Testis (tissue), 3 donors: ENCODE results near the gene SERAC1. TPM values are rescaled to one million over a fixed set of nuclear protein-coding genes. Genes with fewer than 3 reads are reported as not detected.

Source experiments
- DNase-seq: peaks from one replicate; pipeline ENCODE4 v3.0.0-alpha.2; 2019
- H3K27ac ChIP-seq, 2 donors: fragments of 200-600 bp; sonication (generic); one replicate each; pipeline ENCODE4 v1.5.1; 2019
- H3K27me3 ChIP-seq: fragments of 200-600 bp; sonication (generic); one replicate; pipeline ENCODE4 v1.5.1; 2019
- H3K36me3 ChIP-seq: fragments of 200-600 bp; sonication (generic); one replicate; pipeline ENCODE4 v1.5.1; 2017; ENCODE audit warnings: low read depth; ENCODE audit errors: missing control alignments
- H3K4me1 ChIP-seq: fragments of 200-600 bp; sonication (generic); one replicate; pipeline ENCODE4 v1.5.1; 2019
- H3K4me3 ChIP-seq, 2 donors: fragments of 200-600 bp; sonication (generic); one replicate each; pipeline ENCODE4 v1.5.1; 2017 to 2019
- H3K9me3 ChIP-seq: fragments of 200-600 bp; sonication (generic); one replicate; pipeline ENCODE4 v1.5.1; 2017
- POLR2A ChIP-seq: fragments of 450-650 bp; IDR thresholded peaks from one replicate; pipeline ENCODE4 v1.6.1; 2017; ENCODE audit warnings: antibody characterized with exemption, mild to moderate bottlenecking, moderate library complexity
- WGBS, 2 donors: methylation state at CpG; one replicate each; pipeline ENCODE4 v1.1.5; 2018; 5-methylcytosine and 5-hydroxymethylcytosine counted together
- intact Hi-C: fragments of 100-400 bp; cut with DNase I; formaldehyde crosslinking; loops from one replicate; pipeline ENCODE4 v1.15.1; 2023; ENCODE audit warnings: low total_unique reads
- polyA plus RNA-seq: library from polyadenylated mRNA; stranded (reverse); fragments of 350-450 nt; fragmentation: Illumina TruSeq; extraction: RNeasy Lipid Tissue Mini Kit (QIAGEN cat#74804); gene quantifications from one replicate; pipeline ENCODE4 v1.2.3, GENCODE V29; 2014; ENCODE audit warnings: low read depth, low replicate concordance; ENCODE audit not compliant: insufficient read depth
- total RNA-seq, 2 donors: library from RNA; depleted of rRNA; stranded (reverse); fragments of >200 nt; gene quantifications; one replicate each; pipeline ENCODE4 v1.2.3, GENCODE V29; 2016
- TF ChIP-seq, protein P1 (sequence below), 3 experiments: fragments of 450-650 bp in 2 of 3; fragments of 200-600 bp in 1 of 3; sonication (generic) in 1 of 3; IDR thresholded peaks; one replicate each; pipeline ENCODE4 v1.5.1; 2016 to 2019; ENCODE audit warnings: antibody characterized with exemption in 3 of 3, mild to moderate bottlenecking in 2 of 3, moderate library complexity in 1 of 3

Gene SERAC1
- total and polyA plus RNA-seq, 3 donors from 2014 or later: 9.8 to 20.2 (median 15.2) TPM

DNA sequence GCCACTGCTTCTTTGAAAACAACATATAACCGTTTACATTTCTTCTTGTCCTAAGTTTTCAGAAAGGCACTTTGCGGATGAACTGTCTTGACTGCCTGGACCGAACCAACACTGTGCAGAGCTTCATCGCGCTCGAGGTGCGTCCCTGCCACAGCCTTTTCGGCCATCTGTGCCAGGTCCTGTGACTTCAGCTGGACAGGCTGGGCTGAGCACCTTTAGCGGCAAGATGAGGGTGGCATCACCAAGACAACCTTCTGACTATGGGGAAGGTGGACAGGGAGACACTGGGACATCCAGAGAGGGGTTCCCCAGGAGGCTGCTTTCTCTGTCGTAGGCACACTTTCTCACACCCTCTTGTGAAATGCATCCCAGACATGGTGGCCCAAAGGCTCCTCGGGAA lies 104.3 kb downstream of the SERAC1 start:
- Histone ChIP-seq H3K36me3 (no peaks in the 10 kb centered on the region), H3K9me3 (no peaks in the 10 kb centered on the region), H3K27me3 (no peaks in the 10 kb centered on the region), H3K27ac (no peak overlapping the region), H3K4me3 (no peak overlapping the region), H3K4me1 (peaks cover 7% of the 10 kb centered on the region)
- intact Hi-C loops: loop anchor here (10.0 kb wide), 1 partner anchor 79 kb away; the partner anchor contains the start of gene SYNJ2
- no peak for DNase-seq
- TF ChIP-seq, protein P1, sequence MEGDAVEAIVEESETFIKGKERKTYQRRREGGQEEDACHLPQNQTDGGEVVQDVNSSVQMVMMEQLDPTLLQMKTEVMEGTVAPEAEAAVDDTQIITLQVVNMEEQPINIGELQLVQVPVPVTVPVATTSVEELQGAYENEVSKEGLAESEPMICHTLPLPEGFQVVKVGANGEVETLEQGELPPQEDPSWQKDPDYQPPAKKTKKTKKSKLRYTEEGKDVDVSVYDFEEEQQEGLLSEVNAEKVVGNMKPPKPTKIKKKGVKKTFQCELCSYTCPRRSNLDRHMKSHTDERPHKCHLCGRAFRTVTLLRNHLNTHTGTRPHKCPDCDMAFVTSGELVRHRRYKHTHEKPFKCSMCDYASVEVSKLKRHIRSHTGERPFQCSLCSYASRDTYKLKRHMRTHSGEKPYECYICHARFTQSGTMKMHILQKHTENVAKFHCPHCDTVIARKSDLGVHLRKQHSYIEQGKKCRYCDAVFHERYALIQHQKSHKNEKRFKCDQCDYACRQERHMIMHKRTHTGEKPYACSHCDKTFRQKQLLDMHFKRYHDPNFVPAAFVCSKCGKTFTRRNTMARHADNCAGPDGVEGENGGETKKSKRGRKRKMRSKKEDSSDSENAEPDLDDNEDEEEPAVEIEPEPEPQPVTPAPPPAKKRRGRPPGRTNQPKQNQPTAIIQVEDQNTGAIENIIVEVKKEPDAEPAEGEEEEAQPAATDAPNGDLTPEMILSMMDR (IDR thresholded peaks at IDR 0.05): no peak
- TF ChIP-seq POLR2A: no peak
- WGBS, 2 donors: 98 to 99% methylated on average over 11 of the region's 11 CpGs

DNA sequence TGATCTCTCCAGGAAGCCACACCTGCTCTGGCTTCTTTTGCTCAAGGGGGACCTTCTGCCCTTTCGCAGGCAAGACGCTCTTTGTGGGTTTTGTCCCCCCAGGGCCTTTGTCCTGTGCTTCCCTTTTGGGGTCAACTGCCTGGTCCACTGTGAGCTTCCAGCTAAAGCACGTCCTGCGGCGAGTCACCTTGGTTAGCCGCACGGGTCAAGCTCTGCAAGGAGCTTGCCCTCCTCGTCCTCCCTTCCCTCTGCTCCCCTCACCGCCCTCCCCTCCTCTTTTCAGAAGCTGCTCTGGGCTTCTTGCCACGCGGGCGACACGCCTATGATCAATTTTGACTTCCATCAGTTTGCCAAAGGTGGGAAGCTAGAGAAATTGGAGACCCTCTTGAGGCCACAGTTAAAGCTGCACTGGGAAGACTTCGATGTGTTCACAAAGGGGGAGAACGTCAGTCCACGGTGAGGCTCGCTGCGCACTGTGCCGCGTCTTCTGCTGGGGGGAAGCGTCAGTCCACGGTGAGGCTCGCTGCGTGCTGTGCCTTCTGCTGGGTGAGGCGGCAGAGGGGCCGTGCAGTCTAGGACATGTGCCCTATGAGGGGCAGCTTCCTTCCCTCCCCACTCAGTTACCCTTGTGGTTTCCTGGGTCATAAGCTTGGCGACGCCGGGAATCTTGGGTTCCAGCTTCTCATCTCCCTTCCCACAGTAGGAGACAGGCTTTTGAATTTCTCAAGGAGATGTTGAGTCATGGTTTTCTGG lies 106.2 kb downstream of the SERAC1 start:
- Histone ChIP-seq H3K4me3 (no peak overlapping the region), H3K27me3 (no peaks in the 10 kb centered on the region), H3K4me1 (peaks cover 7% of the 10 kb centered on the region), H3K9me3 (no peaks in the 10 kb centered on the region), H3K36me3 (no peaks in the 10 kb centered on the region), H3K27ac (no peak overlapping the region)
- DNase-seq: no peak
- intact Hi-C loops: loop anchor here (10.0 kb wide), 1 partner anchor 77 kb away; the partner anchor contains the start of gene SYNJ2
- WGBS, 2 donors: 95 to 96% methylated on average over 23 to 29 of the region's 29 CpGs
- no peak for TF ChIP-seq POLR2A
- TF ChIP-seq, protein P1 (IDR thresholded peaks at IDR 0.05): no peak

DNA sequence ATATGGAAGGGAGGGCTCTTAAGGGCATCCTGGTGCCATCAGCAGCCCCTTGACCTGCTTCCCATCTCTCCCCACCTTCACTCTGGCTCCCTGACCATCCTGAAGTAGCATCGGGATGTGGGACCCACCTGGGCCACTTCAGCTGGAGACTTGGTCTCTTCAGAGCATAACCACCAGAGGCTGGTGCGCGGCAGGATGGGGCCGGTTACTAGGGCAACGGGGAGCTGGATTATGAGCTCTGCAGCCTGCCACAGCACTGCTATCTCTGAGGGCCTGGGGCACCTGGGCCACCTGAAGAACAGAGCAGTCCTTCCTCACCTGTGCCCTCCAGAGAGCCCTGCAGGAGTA lies 106.7 kb downstream of the SERAC1 start:
- Histone ChIP-seq H3K27me3 (no peaks in the 10 kb centered on the region), H3K9me3 (no peaks in the 10 kb centered on the region), H3K27ac (no peak overlapping the region), H3K36me3 (no peaks in the 10 kb centered on the region), H3K4me1 (peaks cover 7% of the 10 kb centered on the region), H3K4me3 (no peak overlapping the region)
- intact Hi-C loops: loop anchor here (10.0 kb wide), 1 partner anchor 77 kb away; the partner anchor contains the start of gene SYNJ2
- 97% methylated on average over 5 of the region's 5 CpGs; no CpG with 5 or more reads in 1 of the 2 donors for WGBS, 2 donors
- DNase-seq: no peak
- TF ChIP-seq, protein P1 (IDR thresholded peaks at IDR 0.05): no peak

DNA sequence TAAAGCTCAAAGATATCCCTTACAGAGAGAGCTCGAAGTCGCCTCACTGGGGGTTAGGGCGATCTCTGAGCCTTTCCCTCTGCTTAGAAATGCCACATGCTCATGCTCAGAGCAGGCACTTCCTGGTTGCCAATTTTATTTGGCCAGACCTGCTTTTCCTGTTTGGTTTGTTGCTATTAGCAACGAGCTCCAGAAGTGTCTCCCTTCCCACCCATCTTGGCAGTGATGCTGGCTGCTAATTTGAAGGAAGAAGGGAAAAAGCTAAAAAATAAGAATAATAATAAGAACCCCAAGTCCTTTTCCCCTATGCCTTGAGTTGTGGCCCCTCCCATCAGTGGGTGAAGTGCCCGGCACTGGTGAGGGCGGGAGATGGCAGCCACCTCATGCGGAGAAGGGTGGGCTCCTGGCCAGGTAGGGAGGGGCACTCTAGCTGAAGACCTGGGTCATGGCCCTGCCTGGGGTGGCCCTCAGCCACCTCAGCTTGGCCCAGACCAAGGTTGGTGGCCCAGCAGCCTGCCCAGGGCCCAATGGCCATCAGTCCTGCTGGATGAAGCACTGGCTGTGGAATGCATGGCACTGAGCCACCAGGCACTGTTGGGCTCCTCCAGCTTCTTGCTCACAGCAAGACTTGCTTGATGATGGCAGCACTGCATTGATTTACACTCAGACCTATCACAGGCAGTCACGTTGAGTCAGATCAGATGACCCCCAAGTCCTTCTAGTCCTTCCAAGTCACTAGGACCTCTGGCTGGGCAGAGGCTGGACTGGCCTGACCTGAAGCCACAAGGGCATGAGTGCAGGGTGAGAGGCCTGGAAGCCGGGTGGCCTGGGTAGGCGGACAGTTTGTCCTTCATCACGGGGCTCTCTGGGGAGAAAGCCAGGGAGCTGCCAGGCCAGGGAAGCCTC lies 107.4 kb downstream of the SERAC1 start:
- Histone ChIP-seq H3K27me3 (no peaks in the 10 kb centered on the region), H3K9me3 (no peaks in the 10 kb centered on the region), H3K36me3 (no peaks in the 10 kb centered on the region), H3K4me1 (peaks cover 7% of the 10 kb centered on the region), H3K27ac (peak overlapping the region in 1 of 2 donors; percentile 53), H3K4me3 (no peak overlapping the region)
- DNase-seq: peak; percentile 66
- intact Hi-C loops: loop anchor here (10.0 kb wide), 1 partner anchor 76 kb away; the partner anchor contains the start of gene SYNJ2
- 57 to 70% methylated on average over 7 to 11 of the region's 11 CpGs for WGBS, 2 donors
- no peak for TF ChIP-seq POLR2A
- TF ChIP-seq, protein P1 (IDR thresholded peaks at IDR 0.05): no peak

Other genes with a start within 250 kb of the SERAC1 start
- 1 to 10 TPM; 5.8 to 7.6 TPM for gene SYNJ2, start 186.4 kb downstream of the SERAC1 start, total RNA-seq
- gene SYNJ2, start 186.4 kb downstream of the SERAC1 start, polyA plus RNA-seq: 17.7 TPM
- gene GTF2H5, start 88 bp upstream of the SERAC1 start, total RNA-seq: 1 to 10 TPM; 5.0 to 5.7 TPM
- gene GTF2H5, start 88 bp upstream of the SERAC1 start, polyA plus RNA-seq: 36.6 TPM
- 100 to 1,000 TPM; 116 to 211 TPM for gene TULP4, start 144.2 kb upstream of the SERAC1 start, total RNA-seq
- 18.0 TPM for gene TULP4, start 144.2 kb upstream of the SERAC1 start, polyA plus RNA-seq